Mucosa of descending colon (tissue), 3 donors: ENCODE results near the gene RCSD1. TPM values are rescaled to one million over a fixed set of nuclear protein-coding genes. Genes with fewer than 3 reads are reported as not detected.
"Not testable (repeated sequence)": the region's sequence is repeated elsewhere in the genome, so short reads cannot be mapped to it uniquely, and the experiment has no call there.

ENCODE experiments used
- ATAC-seq: fragments of 200-7000 bp; cut with Tn5 transposase; one replicate; pipeline ENCODE4 v1.9.1; 2020; ENCODE audit warnings: mild to moderate bottlenecking, moderate library complexity
- DNase-seq, 3 donors: peaks; one replicate each; pipeline ENCODE4 v3.0.0-alpha.2; 2020
- H3K36me3 ChIP-seq: fragments of 200-600 bp; one replicate; pipeline ENCODE4 v1.8.0; 2021; ENCODE audit warnings: low read depth, mild to moderate bottlenecking
- H3K4me1 ChIP-seq: fragments of 200-600 bp; one replicate; pipeline ENCODE4 v1.8.0; 2021; ENCODE audit warnings: low read depth, mild to moderate bottlenecking
- H3K4me3 ChIP-seq: fragments of 200-600 bp; one replicate; pipeline ENCODE4 v1.8.0; 2021; ENCODE audit warnings: mild to moderate bottlenecking
- H3K9me3 ChIP-seq: fragments of 200-600 bp; one replicate; pipeline ENCODE4 v1.8.0; 2021; ENCODE audit warnings: mild to moderate bottlenecking
- CTCF ChIP-seq: fragments of 200-600 bp; IDR thresholded peaks from one replicate; pipeline ENCODE4 v1.8.0; 2022; ENCODE audit warnings: antibody characterized with exemption, mild to moderate bottlenecking
- intact Hi-C, 2 donors: fragments of 100-400 bp; cut with DNase I in 1 of 2; cut with micrococcal nuclease in 1 of 2; formaldehyde crosslinking; loops; one replicate each; pipeline versions ENCODE4 v1.11.0 to v1.11.1; 2022; cut with DNase I, micrococcal nuclease
- total RNA-seq, 3 donors: library from RNA; stranded (reverse); fragmentation: NEBNext Ultra II Directional in 2 of 3; extraction: Animal tissue kit (Norgen Biotek cat#: 25700) in 2 of 3; gene quantifications; one replicate each; pipeline versions ENCODE4 v1.2.1 to v1.2.4, GENCODE V29; 2021 to 2023
- donor health status: DM: no; HTN: no; CAD: no; lungs with moderate emphysema.
- donor health status: DM: no; HTN: no; CAD: no.
- donor health status: DM: no; HTN: yes; CAD: no.

Gene RCSD1
- total RNA-seq, 3 donors from 2014 or later, result 3.9 to 10.8 (median 8.4) TPM

GRCh38 chr1:167601442-167602383 lies 28.3 kb upstream of the RCSD1 start:
- H3K36me3 ChIP-seq, result no peaks in the 10 kb centered on the region
- H3K4me1 ChIP-seq, result peaks cover 17% of the 10 kb centered on the region
- H3K9me3 ChIP-seq, result peaks cover under 1% of the 10 kb centered on the region
- TF ChIP-seq CTCF, result no peak
- H3K4me3 ChIP-seq, result no peak overlapping the region
- ATAC-seq (peak; percentile 76), DNase-seq (peak; percentile 33 to 59 (median 43))
- intact Hi-C loops, result loop anchor here (2.0 to 5.0 kb wide), 2 partner anchors 86 to 87 kb away; no protein-coding TSS in a partner anchor

- intact Hi-C loops, result loop anchor here in 1 of 2 donors (5.0 kb wide), 1 partner anchor 84 kb away; no protein-coding TSS in a partner anchor
- Histone ChIP-seq H3K4me3 (no peak overlapping the region), H3K4me1 (peaks cover 17% of the 10 kb centered on the region), H3K36me3 (no peaks in the 10 kb centered on the region), H3K9me3 (peaks cover 11% of the 10 kb centered on the region)
- ATAC-seq, result no peak
- no peak for DNase-seq
- no peak for TF ChIP-seq CTCF
Measured at GRCh38 chr1:167602840-167603239, 27.2 kb upstream of the RCSD1 start.

GRCh38 chr1:167605576-167605975 lies 24.5 kb upstream of the RCSD1 start:
- Histone ChIP-seq H3K9me3 (peaks cover 14% of the 10 kb centered on the region), H3K4me3 (no peak overlapping the region), H3K4me1 (peaks cover 12% of the 10 kb centered on the region), H3K36me3 (no peaks in the 10 kb centered on the region)
- TF ChIP-seq CTCF, result no peak
- no peak for ATAC-seq
- intact Hi-C loops, result no loop called here
- DNase-seq, result no peak

GRCh38 chr1:167611983-167612382 lies 18.0 kb upstream of the RCSD1 start:
- no peak for DNase-seq
- peaks cover 17% of the 10 kb centered on the region for H3K9me3 ChIP-seq
- ATAC-seq, result no peak
- intact Hi-C loops, result no loop called here
- H3K4me3 ChIP-seq, result no peak overlapping the region
- H3K4me1 ChIP-seq, result no peaks in the 10 kb centered on the region
- TF ChIP-seq CTCF, result no peak
- H3K36me3 ChIP-seq, result no peaks in the 10 kb centered on the region

- no peak for DNase-seq
- Histone ChIP-seq H3K4me1 (no peaks in the 10 kb centered on the region), H3K4me3 (no peak overlapping the region), H3K36me3 (no peaks in the 10 kb centered on the region), H3K9me3 (peaks cover 9% of the 10 kb centered on the region)
- intact Hi-C loops, result no loop called here
- no peak for ATAC-seq
- no peak for TF ChIP-seq CTCF
Measured at GRCh38 chr1:167612587-167613385, 17.2 kb upstream of the RCSD1 start.

- H3K4me3 ChIP-seq, H3K4me1 ChIP-seq, intact Hi-C loops, DNase-seq, H3K9me3 ChIP-seq, H3K36me3 ChIP-seq, ATAC-seq: not testable (repeated sequence)
Measured at GRCh38 chr1:167613984-167614383, 16.0 kb upstream of the RCSD1 start.
